Measurements from ENCODE around the gene CEACAM16. TPM values are rescaled to one million over a fixed set of nuclear protein-coding genes. Genes with fewer than 3 reads are reported as not detected.
"Not testable (repeated sequence)": the region's sequence is repeated elsewhere in the genome, so short reads cannot be mapped to it uniquely, and the experiment has no call there.

CEACAM16 gene
- total RNA-seq, 1 donor from 2014 or later: not detected

GRCh38 chr19:44717603-44718002 lies 18.7 kb downstream of the CEACAM16 start:
- no peak for TF ChIP-seq CTCF (IDR thresholded peaks at IDR 0.05; ENCODE audit: insufficient read depth, low read length, poor library complexity, severe bottlenecking)
- no peak for DNase-seq (ENCODE audit: low read depth)
- no peaks in the 10 kb centered on the region for H3K27me3 ChIP-seq (ENCODE audit: control insufficient read depth, insufficient read depth, low read length)
- no peaks in the 10 kb centered on the region for H3K36me3 ChIP-seq (ENCODE audit: control insufficient read depth, insufficient read depth, low read length)
- H3K4me3 ChIP-seq (ENCODE audit: low read depth, low read length): no peak overlapping the region

- no peaks in the 10 kb centered on the region for H3K36me3 ChIP-seq (ENCODE audit: control insufficient read depth, insufficient read depth, low read length)
- no peak overlapping the region for H3K4me3 ChIP-seq (ENCODE audit: low read depth, low read length)
- no peak for TF ChIP-seq CTCF (IDR thresholded peaks at IDR 0.05; ENCODE audit: insufficient read depth, low read length, poor library complexity, severe bottlenecking)
- DNase-seq (ENCODE audit: low read depth): no peak
- H3K27me3 ChIP-seq (ENCODE audit: control insufficient read depth, insufficient read depth, low read length): no peaks in the 10 kb centered on the region
These were observed 19.7 kb downstream of the CEACAM16 start for GRCh38 chr19:44718441-44719261.

- Histone ChIP-seq H3K4me3 (ENCODE audit: low read depth, low read length) (no peak overlapping the region), H3K36me3 (ENCODE audit: control insufficient read depth, insufficient read depth, low read length) (no peaks in the 10 kb centered on the region), H3K27me3 (ENCODE audit: control insufficient read depth, insufficient read depth, low read length) (no peaks in the 10 kb centered on the region)
- TF ChIP-seq CTCF (IDR thresholded peaks at IDR 0.05; ENCODE audit: insufficient read depth, low read length, poor library complexity, severe bottlenecking): no peak
- DNase-seq (ENCODE audit: low read depth): no peak
These were observed 20.3 kb downstream of the CEACAM16 start for GRCh38 chr19:44719262-44719701.

- DNase-seq (ENCODE audit: low read depth); H3K4me3 ChIP-seq (ENCODE audit: low read depth, low read length); H3K27me3 ChIP-seq (ENCODE audit: control insufficient read depth, insufficient read depth, low read length); H3K36me3 ChIP-seq (ENCODE audit: control insufficient read depth, insufficient read depth, low read length): not testable (repeated sequence)
These were observed 21.4 kb downstream of the CEACAM16 start for GRCh38 chr19:44720396-44720795.

- H3K36me3 ChIP-seq (ENCODE audit: control insufficient read depth, insufficient read depth, low read length): no peaks in the 10 kb centered on the region
- no peak for DNase-seq (ENCODE audit: low read depth)
- no peak overlapping the region for H3K4me3 ChIP-seq (ENCODE audit: low read depth, low read length)
- no peaks in the 10 kb centered on the region for H3K27me3 ChIP-seq (ENCODE audit: control insufficient read depth, insufficient read depth, low read length)
- TF ChIP-seq CTCF (IDR thresholded peaks at IDR 0.05; ENCODE audit: insufficient read depth, low read length, poor library complexity, severe bottlenecking): no peak
These were observed 22.0 kb downstream of the CEACAM16 start for GRCh38 chr19:44720945-44721344.

- DNase-seq (ENCODE audit: low read depth); H3K27me3 ChIP-seq (ENCODE audit: control insufficient read depth, insufficient read depth, low read length); H3K4me3 ChIP-seq (ENCODE audit: low read depth, low read length); H3K36me3 ChIP-seq (ENCODE audit: control insufficient read depth, insufficient read depth, low read length): not testable (repeated sequence)
These were observed 22.4 kb downstream of the CEACAM16 start for GRCh38 chr19:44721369-44721768.
